MCF 10A (cell line): ENCODE measurements around the gene USP48. TPM values are rescaled to one million over a fixed set of nuclear protein-coding genes. Genes with fewer than 3 reads are reported as not detected.
"Not testable (repeated sequence)": the region's sequence is repeated elsewhere in the genome, so short reads cannot be mapped to it uniquely, and the experiment has no call there.

ENCODE experiments used
- BruUV-seq: library from RNA; stranded (reverse); fragments of 400-500 nt; replicated peaks from 2 replicates; lab custom pipeline; 2021; lab: Mats Ljungman, UMichigan
- CTCF ChIA-PET: fragments of 300-600 bp; sonication (Branson Sonifier 250); formaldehyde crosslinking; extraction: SDS; loops from one replicate; lab custom pipeline; 2021; ENCODE audit warnings: antibody characterized with exemption, inconsistent platforms; lab: Yijun Ruan, JAX
- POLR2A ChIA-PET: fragments of 300-600, 350-650 bp; sonication (Branson Sonifier 250); formaldehyde crosslinking; extraction: SDS; loops from one replicate; lab custom pipeline; 2020; ENCODE audit warnings: antibody characterized with exemption, inconsistent platforms; lab: Yijun Ruan, JAX
- DNase-seq: peaks from one replicate; pipeline ENCODE4 v3.0.0-alpha.2; 2018; ENCODE audit not compliant: unreplicated experiment
- H3K27ac Mint-ChIP-seq: one replicate; pipeline ENCODE4 v1.8.0; 2022; ENCODE audit warnings: mild to moderate bottlenecking, low read depth, mixed read lengths; ENCODE audit not compliant: unreplicated experiment
- H3K27me3 Mint-ChIP-seq: one replicate; pipeline ENCODE4 v1.8.0; 2022; ENCODE audit warnings: mixed read lengths; ENCODE audit not compliant: insufficient read depth, unreplicated experiment
- H3K36me3 Mint-ChIP-seq: one replicate; pipeline ENCODE4 v1.8.0; 2022; ENCODE audit warnings: mild to moderate bottlenecking, moderate library complexity, mixed read lengths; ENCODE audit not compliant: insufficient read depth, unreplicated experiment
- H3K4me1 Mint-ChIP-seq: one replicate; pipeline ENCODE4 v1.8.0; 2022; ENCODE audit warnings: mixed read lengths; ENCODE audit not compliant: insufficient read depth, unreplicated experiment
- H3K4me3 Mint-ChIP-seq: one replicate; pipeline ENCODE4 v1.8.0; 2022; ENCODE audit warnings: mild to moderate bottlenecking, moderate library complexity, mixed read lengths; ENCODE audit not compliant: unreplicated experiment
- H3K9me3 Mint-ChIP-seq: one replicate; pipeline ENCODE4 v1.8.0; 2022; ENCODE audit warnings: mixed read lengths; ENCODE audit not compliant: unreplicated experiment
- intact Hi-C: fragments of 100-400 bp; cut with micrococcal nuclease; formaldehyde crosslinking; loops from 2 replicates; pipeline ENCODE4 v1.14.1; 2022
- total RNA-seq: library from RNA; stranded (reverse); gene quantifications from 2 replicates; pipeline ENCODE4 v1.2.3, GENCODE V29; 2022
- TF ChIP-seq, protein P1 (sequence below): fragments of 200-600 bp; IDR thresholded peaks from one replicate; pipeline ENCODE4 v1.8.0; 2022; ENCODE audit warnings: antibody characterized with exemption, mild to moderate bottlenecking; ENCODE audit not compliant: unreplicated experiment

The USP48 gene
- total RNA-seq, 1 experiment from 2014 or later: 64.8 TPM

DNA sequence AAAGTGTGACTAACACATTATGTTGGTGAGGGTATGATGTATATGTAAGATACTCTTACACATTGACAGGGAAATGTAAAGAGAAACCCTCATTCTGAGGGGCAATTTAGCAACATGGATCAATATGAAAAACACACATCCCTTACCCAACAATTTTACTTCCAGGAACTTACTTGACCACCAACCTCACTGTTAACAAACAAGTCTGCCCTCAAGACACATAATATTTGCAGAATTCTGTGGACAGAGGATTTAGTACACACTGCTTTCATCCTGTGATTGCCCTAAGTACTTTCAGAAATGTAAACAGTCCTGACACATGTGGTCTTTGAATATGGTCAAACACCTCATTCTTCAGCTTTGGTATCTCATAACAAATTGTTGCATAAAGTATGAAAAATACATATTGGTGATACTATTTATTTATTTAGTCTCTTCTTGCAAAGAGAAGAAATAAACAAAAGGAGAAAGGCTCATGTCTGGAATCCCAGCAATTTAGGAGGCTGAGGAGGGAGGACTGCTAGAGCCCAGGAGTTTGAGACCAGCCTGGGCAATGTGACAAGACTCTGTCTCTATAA lies 6.9 kb downstream of the USP48 start:
- BruUV-seq: no TSS peak
- peaks cover 19% of the 10 kb centered on the region for H3K4me1 Mint-ChIP-seq
- H3K27ac Mint-ChIP-seq: peak overlapping the region; percentile 27
- H3K9me3 Mint-ChIP-seq: no peaks in the 10 kb centered on the region
- intact Hi-C loops: no loop called here
- peaks cover 6% of the 10 kb centered on the region for H3K36me3 Mint-ChIP-seq
- DNase-seq: no peak
- POLR2A ChIA-PET: no interaction called here
- H3K4me3 Mint-ChIP-seq: no peak overlapping the region
- TF ChIP-seq, protein P1, sequence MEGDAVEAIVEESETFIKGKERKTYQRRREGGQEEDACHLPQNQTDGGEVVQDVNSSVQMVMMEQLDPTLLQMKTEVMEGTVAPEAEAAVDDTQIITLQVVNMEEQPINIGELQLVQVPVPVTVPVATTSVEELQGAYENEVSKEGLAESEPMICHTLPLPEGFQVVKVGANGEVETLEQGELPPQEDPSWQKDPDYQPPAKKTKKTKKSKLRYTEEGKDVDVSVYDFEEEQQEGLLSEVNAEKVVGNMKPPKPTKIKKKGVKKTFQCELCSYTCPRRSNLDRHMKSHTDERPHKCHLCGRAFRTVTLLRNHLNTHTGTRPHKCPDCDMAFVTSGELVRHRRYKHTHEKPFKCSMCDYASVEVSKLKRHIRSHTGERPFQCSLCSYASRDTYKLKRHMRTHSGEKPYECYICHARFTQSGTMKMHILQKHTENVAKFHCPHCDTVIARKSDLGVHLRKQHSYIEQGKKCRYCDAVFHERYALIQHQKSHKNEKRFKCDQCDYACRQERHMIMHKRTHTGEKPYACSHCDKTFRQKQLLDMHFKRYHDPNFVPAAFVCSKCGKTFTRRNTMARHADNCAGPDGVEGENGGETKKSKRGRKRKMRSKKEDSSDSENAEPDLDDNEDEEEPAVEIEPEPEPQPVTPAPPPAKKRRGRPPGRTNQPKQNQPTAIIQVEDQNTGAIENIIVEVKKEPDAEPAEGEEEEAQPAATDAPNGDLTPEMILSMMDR: no peak
- no peaks in the 10 kb centered on the region for H3K27me3 Mint-ChIP-seq
- CTCF ChIA-PET: interaction anchor here (0.5 kb wide), 1 partner anchor 289 kb away, joined by 3 read pairs; no protein-coding TSS in a partner anchor

- peaks cover 19% of the 10 kb centered on the region for H3K4me1 Mint-ChIP-seq
- POLR2A ChIA-PET: no interaction called here
- H3K36me3 Mint-ChIP-seq: peaks cover 6% of the 10 kb centered on the region
- no peak overlapping the region for H3K4me3 Mint-ChIP-seq
- H3K27me3 Mint-ChIP-seq: no peaks in the 10 kb centered on the region
- no peak for DNase-seq
- peak overlapping the region; percentile 27 for H3K27ac Mint-ChIP-seq
- no peaks in the 10 kb centered on the region for H3K9me3 Mint-ChIP-seq
- TF ChIP-seq, protein P1: no peak
- no TSS peak for BruUV-seq
- intact Hi-C loops: no loop called here
- CTCF ChIA-PET: no interaction called here
These were observed 7.4 kb downstream of the USP48 start for GRCh38 chr1:21775550-21775914.

DNA sequence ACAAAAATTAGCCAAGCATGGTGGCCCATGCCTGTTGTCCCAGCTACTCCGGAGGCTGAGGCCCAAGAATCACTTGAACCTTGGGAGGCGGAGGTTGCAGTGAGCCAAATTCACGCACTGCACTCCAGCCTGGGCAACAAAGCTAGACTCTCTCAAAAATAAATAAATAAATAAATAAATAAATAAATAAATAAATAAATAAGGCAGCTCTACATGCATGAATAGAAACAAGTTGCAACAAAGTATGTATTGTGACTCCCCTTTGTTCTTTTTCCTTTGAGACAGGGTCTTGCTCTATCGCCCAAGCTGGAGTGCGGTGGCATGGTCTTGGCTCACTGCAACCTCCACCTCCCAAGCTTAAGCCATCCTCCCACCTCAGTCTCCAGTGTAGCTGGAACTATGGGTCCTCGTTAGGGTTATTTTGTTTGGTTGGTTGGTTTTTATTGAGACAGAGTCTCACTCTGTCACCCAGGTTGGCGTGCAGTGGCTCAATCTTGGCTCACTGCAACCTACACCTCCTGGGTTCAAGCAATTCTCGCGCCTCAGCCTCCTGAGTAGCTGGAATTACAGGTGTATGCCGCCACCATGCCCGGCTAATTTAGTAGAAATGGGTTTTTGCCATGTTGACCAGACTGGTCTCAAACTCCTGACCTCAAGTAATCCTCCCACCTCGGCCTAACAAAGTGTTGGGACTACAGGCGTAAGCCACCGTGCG lies 8.0 kb downstream of the USP48 start:
- H3K27me3 Mint-ChIP-seq: no peaks in the 10 kb centered on the region
- H3K9me3 Mint-ChIP-seq: no peaks in the 10 kb centered on the region
- POLR2A ChIA-PET: interaction anchor here (0.6 kb wide), 1 partner anchor 138 kb away, joined by 3 read pairs; no protein-coding TSS in a partner anchor
- H3K4me3 Mint-ChIP-seq: no peak overlapping the region
- TF ChIP-seq, protein P1: no peak
- H3K27ac Mint-ChIP-seq: no peak overlapping the region
- CTCF ChIA-PET: no interaction called here
- H3K4me1 Mint-ChIP-seq: peaks cover 18% of the 10 kb centered on the region
- peaks cover 6% of the 10 kb centered on the region for H3K36me3 Mint-ChIP-seq
- no peak for DNase-seq
- intact Hi-C loops: no loop called here
- BruUV-seq: no TSS peak

DNA sequence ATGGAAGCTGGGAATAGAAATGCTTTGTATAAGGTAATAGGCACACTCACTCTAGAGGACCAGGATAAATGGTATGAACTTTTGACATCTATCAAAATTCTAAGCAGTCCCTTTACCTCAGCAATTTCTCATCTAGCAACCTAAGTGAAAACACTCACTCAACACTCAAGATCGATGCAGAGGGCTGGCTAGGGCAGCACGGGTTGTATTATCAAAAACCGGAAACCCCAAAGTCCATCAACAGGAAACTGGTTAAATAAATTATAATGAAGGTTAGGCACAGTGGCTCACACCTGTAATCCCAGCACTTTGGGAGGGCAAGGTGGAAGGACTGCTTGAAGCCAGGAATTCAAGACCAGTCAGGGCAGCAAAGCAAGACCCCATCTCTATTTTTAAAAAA lies 9.4 kb downstream of the USP48 start:
- intact Hi-C loops: no loop called here
- TF ChIP-seq, protein P1: no peak
- CTCF ChIA-PET: no interaction called here
- Mint-ChIP-seq H3K27me3 (no peaks in the 10 kb centered on the region), H3K36me3 (peaks cover 12% of the 10 kb centered on the region), H3K4me3 (no peak overlapping the region), H3K9me3 (no peaks in the 10 kb centered on the region), H3K4me1 (peaks cover 18% of the 10 kb centered on the region), H3K27ac (no peak overlapping the region)
- POLR2A ChIA-PET: interaction anchor here (1.0 to 1.6 kb wide), 3 partner anchors 9 to 12 kb away, joined by 3 to 9 read pairs (median 4); partner anchors contain the start of gene USP48
- no TSS peak for BruUV-seq
- DNase-seq: no peak

DNA sequence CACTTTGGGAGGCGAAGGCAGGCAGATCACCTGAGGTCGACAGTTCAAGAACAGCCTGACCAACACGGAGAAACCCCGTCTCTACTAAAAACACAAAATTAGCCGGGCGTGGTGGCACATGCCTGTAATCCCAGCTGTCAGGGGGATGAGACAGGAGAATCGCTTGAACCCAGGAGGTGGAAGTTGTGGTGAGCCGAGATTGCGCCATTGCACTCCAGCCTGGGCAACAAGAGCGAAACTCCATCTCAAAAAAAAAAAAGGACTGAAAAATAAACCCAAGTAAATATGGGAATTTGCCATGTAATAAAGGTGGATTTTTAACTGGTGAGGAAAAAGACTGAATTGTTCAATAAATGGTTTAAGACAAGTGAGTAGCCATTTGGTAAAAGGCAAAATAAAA lies 11.3 kb downstream of the USP48 start:
- BruUV-seq, POLR2A ChIA-PET, H3K27ac Mint-ChIP-seq: not testable (repeated sequence)

GRCh38 chr1:21770602-21771001 lies 12.3 kb downstream of the USP48 start:
- BruUV-seq: not testable (repeated sequence)
- CTCF ChIA-PET: interaction anchor here (0.6 kb wide), 1 partner anchor 52 kb away, joined by 4 read pairs; no protein-coding TSS in a partner anchor

More for the DNA sequence above, 11.3 kb downstream of the USP48 start:
- DNase-seq, H3K4me3 Mint-ChIP-seq, H3K36me3 Mint-ChIP-seq, CTCF ChIA-PET, H3K9me3 Mint-ChIP-seq, H3K27me3 Mint-ChIP-seq, intact Hi-C loops: not testable (repeated sequence)
- H3K4me1 Mint-ChIP-seq: peaks cover 21% of the 10 kb centered on the region

More at GRCh38 chr1:21770602-21771001, 12.3 kb downstream of the USP48 start:
- H3K27ac Mint-ChIP-seq, intact Hi-C loops, H3K9me3 Mint-ChIP-seq, H3K4me3 Mint-ChIP-seq, DNase-seq, POLR2A ChIA-PET, H3K27me3 Mint-ChIP-seq, H3K36me3 Mint-ChIP-seq: not testable (repeated sequence)
- peaks cover 23% of the 10 kb centered on the region for H3K4me1 Mint-ChIP-seq
